H1 (cell line): Measurements from ENCODE around the gene HES7. TPM values are rescaled to one million over a fixed set of nuclear protein-coding genes. Genes with fewer than 3 reads are reported as not detected.
A peak's percentile ranks its signal among the peaks of the same experiment; 100 is the strongest.

Experiments used
- CTCF ChIA-PET: fragments of 300-600 bp; sonication (Branson Sonifier 250); formaldehyde crosslinking; loops from one replicate; lab custom pipeline; 2021; ENCODE audit not compliant: partially characterized antibody; lab: Charles Lee
- POLR2A ChIA-PET: fragments of 300-600 bp; sonication (Branson Sonifier 250); formaldehyde crosslinking; loops from one replicate; lab custom pipeline; 2021; ENCODE audit warnings: inconsistent platforms; ENCODE audit not compliant: partially characterized antibody; lab: Charles Lee
- DNase-seq, 2 experiments: peaks; one replicate each; pipeline versions ENCODE4 v3.0.0 to v3.0.0-alpha.2; 2010 to 2022; ENCODE audit warnings: low spot score in 2 of 2, low read depth in 1 of 2, mixed read lengths in 1 of 2
- FAIRE-seq: peaks from 2 replicates; lab custom pipeline; 2011; peaks lifted over from hg19 to GRCh38; lab: Jason Lieb, UNC
- H2AFZ ChIP-seq: 2 replicates; pipeline ENCODE4 v1.8.1; 2012; ENCODE audit warnings: low read length, inconsistent platforms
- H2AK5ac ChIP-seq: 2 replicates; pipeline ENCODE4 v1.6.1; 2013; ENCODE audit warnings: low read depth, low read length
- H2BK120ac ChIP-seq: replicated peaks from 2 replicates; pipeline ENCODE3; 2013; ENCODE audit warnings: low read depth, low read length, inconsistent platforms
- H2BK12ac ChIP-seq: 2 replicates; pipeline ENCODE4 v1.6.1; 2013; ENCODE audit warnings: low read depth, low read length
- H2BK15ac ChIP-seq: 2 replicates; pipeline ENCODE4 v1.6.1; 2013; ENCODE audit warnings: low read length
- H2BK20ac ChIP-seq: 2 replicates; pipeline ENCODE4 v1.6.1; 2013; ENCODE audit warnings: low read length
- H2BK5ac ChIP-seq: 2 replicates; pipeline ENCODE4 v1.6.1; 2013; ENCODE audit warnings: low read depth, low read length
- H3K14ac ChIP-seq: 2 replicates; pipeline ENCODE4 v1.6.1; 2013; ENCODE audit warnings: inconsistent platforms; ENCODE audit not compliant: insufficient read length
- H3K18ac ChIP-seq: 2 replicates; pipeline ENCODE4 v1.6.1; 2013; ENCODE audit warnings: low read length; ENCODE audit errors: extremely low read depth
- H3K23ac ChIP-seq: 2 replicates; pipeline ENCODE4 v1.6.1; 2013; ENCODE audit warnings: inconsistent platforms; ENCODE audit not compliant: insufficient read length
- H3K23me2 ChIP-seq: 2 replicates; pipeline ENCODE4 v1.6.1; 2013; ENCODE audit warnings: low read depth, low read length
- H3K27ac ChIP-seq: 2 replicates; pipeline ENCODE4 v1.6.1; 2011; ENCODE audit warnings: low read depth, low read length, inconsistent platforms
- H3K27me3 ChIP-seq, 4 experiments: replicated peaks in 1 of 4; 1 replicate in 1 of 4; 2 replicates in 3 of 4; pipeline versions ENCODE4 v1.6.1 to v1.8.1; 2011 to 2013; ENCODE audit warnings: low read length in 3 of 4, mild to moderate bottlenecking in 3 of 4, inconsistent platforms in 2 of 4, mixed read lengths in 2 of 4, moderate library complexity in 1 of 4; ENCODE audit not compliant: control insufficient read depth in 3 of 4, insufficient read depth in 3 of 4; ENCODE audit errors: extremely low read depth in 1 of 4
- H3K36me3 ChIP-seq, 4 experiments: 2 replicates each; pipeline versions ENCODE4 v1.6.1 to v1.8.1; 2011 to 2013; ENCODE audit warnings: mild to moderate bottlenecking in 4 of 4, low read length in 3 of 4, moderate library complexity in 2 of 4, control low read depth in 1 of 4, inconsistent platforms in 1 of 4; ENCODE audit not compliant: insufficient read depth in 4 of 4, control insufficient read depth in 2 of 4
- H3K4ac ChIP-seq: replicated peaks from 2 replicates; pipeline ENCODE3; 2013; ENCODE audit warnings: low read length, low read depth, mixed read lengths, inconsistent platforms; ENCODE audit not compliant: insufficient read length
- H3K4me1 ChIP-seq, 4 experiments: replicated peaks in 1 of 4; 1 replicate in 1 of 4; 2 replicates in 3 of 4; pipeline versions ENCODE4 v1.6.1 to v1.8.1; 2011 to 2013; ENCODE audit warnings: low read length in 3 of 4, inconsistent platforms in 2 of 4, mixed read lengths in 1 of 4; ENCODE audit not compliant: insufficient read depth in 4 of 4, control insufficient read depth in 3 of 4
- H3K4me2 ChIP-seq, 2 experiments: 2 replicates each; pipeline versions ENCODE4 v1.6.1 to v1.8.1; 2011 to 2013; ENCODE audit warnings: low read depth in 2 of 2, low read length in 2 of 2, control low read depth in 1 of 2, inconsistent platforms in 1 of 2, mild to moderate bottlenecking in 1 of 2; ENCODE audit not compliant: insufficient read depth in 1 of 2
- H3K4me3 ChIP-seq, 4 experiments: fragments of 200-600, 300-600 bp in 1 of 4; sonication (generic), shearing (Covaris generic), sonication (Bioruptor Twin) in 1 of 4; 2 replicates each; pipeline versions ENCODE4 v1.5.1 to v1.8.1; 2011 to 2016; ENCODE audit warnings: low read length in 4 of 4, low read depth in 3 of 4, control low read depth in 2 of 4, inconsistent platforms in 2 of 4, mild to moderate bottlenecking in 2 of 4, mixed read lengths in 1 of 4, moderate library complexity in 1 of 4; ENCODE audit not compliant: insufficient read depth in 2 of 4; ENCODE audit errors: extremely low read depth in 1 of 4
- H3K56ac ChIP-seq: replicated peaks from 2 replicates; pipeline ENCODE3; 2013; ENCODE audit warnings: low read depth, mild to moderate bottlenecking, mixed read lengths, low read length, inconsistent platforms; ENCODE audit not compliant: insufficient read length
- H3K79me1 ChIP-seq: 2 replicates; pipeline ENCODE4 v1.6.1; 2013; ENCODE audit warnings: low read depth, low read length, control low read depth
- H3K79me2 ChIP-seq, 2 experiments: 2 replicates each; pipeline versions ENCODE4 v1.6.1 to v1.8.1; 2012 to 2013; ENCODE audit warnings: low read length in 2 of 2, mild to moderate bottlenecking in 2 of 2, inconsistent platforms in 1 of 2; ENCODE audit not compliant: insufficient read depth in 2 of 2, control insufficient read depth in 1 of 2
- H3K9ac ChIP-seq, 4 experiments: replicated peaks in 1 of 4; 1 replicate in 1 of 4; 2 replicates in 3 of 4; pipeline versions ENCODE4 v1.6.1 to v1.8.1; 2011 to 2013; ENCODE audit warnings: low read depth in 3 of 4, low read length in 3 of 4, control low read depth in 2 of 4, mild to moderate bottlenecking in 2 of 4, moderate library complexity in 2 of 4, inconsistent platforms in 1 of 4; ENCODE audit errors: extremely low read depth in 1 of 4
- H3K9me3 ChIP-seq, 2 experiments: 2 replicates each; pipeline versions ENCODE4 v1.6.1 to v1.8.1; 2012 to 2013; ENCODE audit warnings: mild to moderate bottlenecking in 2 of 2, moderate library complexity in 2 of 2, control low read depth in 1 of 2, inconsistent platforms in 1 of 2, low read depth in 1 of 2, low read length in 1 of 2, mixed read lengths in 1 of 2; ENCODE audit not compliant: insufficient read depth in 2 of 2
- H4K20me1 ChIP-seq, 2 experiments: replicated peaks in 1 of 2; 2 replicates each; pipeline versions ENCODE3 to v1.8.1; 2011 to 2013; ENCODE audit warnings: inconsistent platforms in 2 of 2, low read length in 2 of 2, mild to moderate bottlenecking in 1 of 2; ENCODE audit not compliant: insufficient read depth in 2 of 2, control insufficient read depth in 1 of 2
- H4K5ac ChIP-seq: 2 replicates; pipeline ENCODE4 v1.6.1; 2013; ENCODE audit warnings: low read length, low read depth, mixed read lengths, inconsistent platforms; ENCODE audit not compliant: insufficient read length
- H4K8ac ChIP-seq: 2 replicates; pipeline ENCODE4 v1.8.0; 2013; ENCODE audit warnings: mild to moderate bottlenecking, moderate library complexity, low read length, inconsistent platforms; ENCODE audit not compliant: insufficient read depth; ENCODE audit errors: extremely low read depth
- H4K91ac ChIP-seq: replicated peaks from 2 replicates; pipeline ENCODE3; 2013; ENCODE audit warnings: low read length, mixed read lengths, inconsistent platforms; ENCODE audit not compliant: insufficient read length
- EP300 ChIP-seq, 2 experiments: IDR thresholded peaks; 1 replicate in 1 of 2; 2 replicates in 1 of 2; pipeline ENCODE4 v1.6.1; 2011 to 2012; ENCODE audit warnings: low read depth in 2 of 2, low read length in 2 of 2, mild to moderate bottlenecking in 2 of 2, borderline replicate concordance in 1 of 2, inconsistent platforms in 1 of 2, moderate library complexity in 1 of 2
- GTF2F1 ChIP-seq: IDR thresholded peaks from 2 replicates; pipeline ENCODE4 v1.6.1; 2012; ENCODE audit warnings: low read depth, low read length, improper control_type of control experiment, borderline replicate concordance
- HDAC6 ChIP-seq: IDR thresholded peaks from one replicate; pipeline ENCODE4 v1.7.1; 2012; ENCODE audit warnings: low read depth, mild to moderate bottlenecking, inconsistent platforms, low read length, moderate library complexity
- MAFK ChIP-seq: IDR thresholded peaks from 2 replicates; pipeline ENCODE4 v1.6.1; 2012; ENCODE audit warnings: low read depth, mild to moderate bottlenecking, improper control_type of control experiment, low read length
- POLR2A ChIP-seq, 2 experiments: IDR thresholded peaks; 1 replicate in 1 of 2; 2 replicates in 1 of 2; pipeline ENCODE4 v1.6.1; 2011; ENCODE audit warnings: low read depth in 2 of 2, low read length in 2 of 2, mild to moderate bottlenecking in 2 of 2; ENCODE audit errors: control extremely low read depth in 1 of 2
- POU5F1 ChIP-seq: IDR thresholded peaks from 2 replicates; pipeline ENCODE4 v1.6.1; 2011; ENCODE audit warnings: low read depth, mild to moderate bottlenecking, low read length, moderate library complexity
- RFX5 ChIP-seq: IDR thresholded peaks from 2 replicates; pipeline ENCODE4 v1.6.1; 2011; ENCODE audit warnings: low read depth, low read length, improper control_type of control experiment, borderline replicate concordance
- SP4 ChIP-seq: IDR thresholded peaks from 2 replicates; pipeline ENCODE4 v1.6.1; 2012; ENCODE audit warnings: low read length, inconsistent platforms
- WGBS, 2 experiments: shearing (Covaris generic) in 1 of 2; methylation state at CpG; one replicate each; pipeline versions ENCODE4 v1.1.6 to v1.1.7; 2013 to 2015; ENCODE audit warnings: low lambda C conversion rate in 2 of 2, mixed read lengths in 2 of 2, inconsistent platforms in 1 of 2, low coverage in 1 of 2, missing lambda C conversion rate in 1 of 2; ENCODE audit not compliant: insufficient replicate concordance in 2 of 2, insufficient coverage in 1 of 2, insufficient read length in 1 of 2; ENCODE audit errors: extremely low coverage in 1 of 2, missing lambda C conversion rate in 1 of 2; 5-methylcytosine and 5-hydroxymethylcytosine counted together
- polyA plus RNA-seq, 7 experiments: library from polyadenylated mRNA; depleted of rRNA in 3 of 7; stranded (reverse) in 5 of 7; unstranded in 2 of 7; fragments of >200 nt in 5 of 7; fragments of 200-250 nt in 2 of 7; gene quantifications; 1 replicate in 5 of 7; 2 replicates in 1 of 7; 4 replicates in 1 of 7; pipeline versions ENCODE4 v1.2.1 to v1.2.3, GENCODE V29; 2011 to 2013; ENCODE audit warnings: missing spikeins in 2 of 7, mixed read lengths in 2 of 7
- total RNA-seq: library from RNA; stranded (reverse); fragmentation: NEBNext Ultra II Directional; extraction: Animal tissue kit (Norgen Biotek cat#: 25700); gene quantifications from 2 replicates; pipeline ENCODE4 v1.2.1, GENCODE V29; 2021

Gene HES7
- total and polyA plus RNA-seq, 2 of the 8 experiments (the other 6 are each of a cell fraction or from before 2014, with no cell fraction given) = 0.20 to 0.32 TPM

DNA sequence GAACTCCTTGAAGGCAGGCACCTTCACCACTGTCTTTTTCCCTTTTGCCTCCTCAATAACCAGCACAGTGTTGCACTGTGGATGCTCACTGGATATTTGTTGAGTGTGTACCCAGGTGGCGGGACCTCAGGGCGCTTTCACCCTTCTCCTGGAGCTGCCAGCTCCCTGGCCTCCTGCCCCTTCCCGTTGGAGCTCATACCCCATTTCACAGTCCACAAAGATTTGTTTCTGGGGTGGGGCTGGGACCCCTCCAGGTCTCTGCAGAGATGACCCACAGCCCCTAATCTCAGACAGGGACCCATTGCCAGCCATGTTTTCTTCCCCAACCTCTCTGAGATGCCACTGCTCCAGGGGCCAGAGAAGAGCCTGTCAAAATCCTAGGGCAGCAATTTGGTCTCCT is 48.8 kb downstream of the HES7 start:
- ChIA-PET POLR2A (interaction anchor here (1.2 to 1.3 kb wide), 2 partner anchors 10 to 47 kb away, joined by 3 to 4 read pairs; no protein-coding TSS in a partner anchor), CTCF (interaction anchor here (0.6 to 17.3 kb wide), 15 partner anchors 14 to 713 kb away, joined by 3 to 315 read pairs (median 5); partner anchors contain the start of genes ALOX12B and ALOXE3)
- no peak overlapping the region for H2AFZ ChIP-seq

More for the DNA sequence above, 48.8 kb downstream of the HES7 start:
- no peak for DNase-seq
- no peak overlapping the region for H4K8ac ChIP-seq
- TF ChIP-seq POLR2A (IDR thresholded peaks at IDR 0.05; ENCODE audit: control extremely low read depth in 1 of 2, low read depth in 2 of 2, low read length in 2 of 2) = no peak
- TF ChIP-seq POU5F1 = no peak
- no peak for TF ChIP-seq HDAC6
- TF ChIP-seq MAFK = no peak
- TF ChIP-seq GTF2F1 = no peak
- TF ChIP-seq SP4 = no peak
- no peak for TF ChIP-seq EP300 (IDR thresholded peaks at IDR 0.05; ENCODE audit: borderline replicate concordance in 1 of 2, low read depth in 2 of 2, low read length in 2 of 2)
- TF ChIP-seq RFX5 = no peak
- H4K20me1 ChIP-seq = peaks cover 2 to 6% of the 10 kb centered on the region in 2 experiments
- H2BK5ac ChIP-seq = no peak overlapping the region
- no peak overlapping the region for H3K27ac ChIP-seq
- no peak overlapping the region for H4K5ac ChIP-seq
- H3K4me2 ChIP-seq = no peak overlapping the region
- H2BK120ac ChIP-seq = no peak overlapping the region
- FAIRE-seq = no peak
- no peak overlapping the region for H2BK12ac ChIP-seq
- H3K36me3 ChIP-seq = no peaks in the 10 kb centered on the region
- no peak overlapping the region for H3K4me3 ChIP-seq
- H3K23me2 ChIP-seq = peaks cover 13% of the 10 kb centered on the region
- H2BK15ac ChIP-seq = no peak overlapping the region
- no peaks in the 10 kb centered on the region for H3K79me1 ChIP-seq
- 80% methylated on average over 3 of the region's 3 CpGs; no CpG with 5 or more reads in 1 of the 2 experiments for whole genome bisulfite sequencing, 2 experiments
- no peak overlapping the region for H3K18ac ChIP-seq
- no peak overlapping the region for H3K56ac ChIP-seq
- H3K4ac ChIP-seq = no peak overlapping the region
- no peak overlapping the region for H3K14ac ChIP-seq
- H3K23ac ChIP-seq = no peak overlapping the region
- H2AK5ac ChIP-seq = no peak overlapping the region
- H4K91ac ChIP-seq = peak overlapping the region; percentile 42
- H3K27me3 ChIP-seq = peaks cover 39 to 70% (median 58%) of the 10 kb centered on the region in 4 experiments
- no peaks in the 10 kb centered on the region for H3K79me2 ChIP-seq
- H3K9ac ChIP-seq = no peak overlapping the region
- H3K9me3 ChIP-seq = no peaks in the 10 kb centered on the region
- H3K4me1 ChIP-seq = peaks cover 0 to 22% (median 9%) of the 10 kb centered on the region in 4 experiments; a peak in 6 of 7 replicates
- no peak overlapping the region for H2BK20ac ChIP-seq
